ENCODE results near the gene MPO.

MPO gene

GRCh38 chr17:58306131-58306951, 25.6 kb upstream of the MPO start:
- DNase-seq: no peak

DNA sequence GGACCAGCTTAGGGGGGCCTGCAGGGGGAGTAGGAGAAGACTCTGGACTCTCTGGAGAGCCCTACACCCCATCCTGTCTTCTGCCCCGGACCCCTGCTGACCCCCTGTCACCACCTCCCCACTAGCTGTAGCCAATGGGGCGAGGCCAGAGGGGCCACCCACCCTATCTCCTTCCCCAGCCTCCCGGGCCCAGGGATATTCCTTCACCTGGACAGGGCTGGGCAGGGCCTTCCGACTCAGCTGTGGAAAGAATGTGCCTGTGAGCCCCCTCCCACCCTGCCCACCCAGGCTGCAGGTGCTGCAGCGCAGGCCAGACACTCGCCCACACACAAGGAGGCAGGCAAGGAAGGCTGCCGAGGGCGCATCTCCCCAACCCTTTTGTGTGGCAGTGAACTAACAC, 24.9 kb upstream of the MPO start:
- DNase-seq: no peak

DNA sequence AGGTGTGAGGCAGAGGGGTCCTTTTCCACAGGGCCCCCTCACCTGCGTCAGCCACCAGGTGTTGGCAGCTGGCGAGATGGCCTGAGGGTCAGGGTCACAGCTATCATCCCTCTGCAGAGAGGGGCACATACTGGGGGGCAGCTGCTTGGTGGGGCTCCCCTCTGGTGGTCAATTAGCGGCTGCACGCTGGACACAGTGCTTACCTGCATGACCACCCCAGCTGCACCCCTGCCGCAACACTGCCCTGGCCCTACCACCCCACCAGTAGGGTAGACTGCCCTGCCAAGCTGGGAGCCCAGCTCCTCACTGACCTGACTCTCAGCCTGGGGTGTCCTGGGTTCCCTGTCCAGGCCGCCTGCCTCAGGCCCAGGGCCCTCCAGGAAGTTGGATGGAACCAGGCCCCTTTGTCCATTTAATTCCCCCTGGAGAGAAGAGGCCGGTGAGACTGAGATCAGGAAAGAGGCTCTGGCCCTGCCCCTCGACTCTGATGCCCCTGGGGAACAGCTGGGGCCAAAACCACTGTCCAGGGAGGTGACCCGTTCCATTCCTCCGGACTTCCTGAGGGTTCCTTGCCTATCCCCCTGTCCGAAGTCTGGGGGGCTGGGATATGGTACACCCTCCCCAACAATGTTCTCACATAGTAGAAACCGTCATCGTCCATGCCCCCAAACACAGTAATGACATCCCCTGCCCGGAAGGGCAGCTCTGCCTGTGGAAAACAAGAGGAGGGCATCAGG, 24.2 kb upstream of the MPO start:
- no peak for DNase-seq

DNA sequence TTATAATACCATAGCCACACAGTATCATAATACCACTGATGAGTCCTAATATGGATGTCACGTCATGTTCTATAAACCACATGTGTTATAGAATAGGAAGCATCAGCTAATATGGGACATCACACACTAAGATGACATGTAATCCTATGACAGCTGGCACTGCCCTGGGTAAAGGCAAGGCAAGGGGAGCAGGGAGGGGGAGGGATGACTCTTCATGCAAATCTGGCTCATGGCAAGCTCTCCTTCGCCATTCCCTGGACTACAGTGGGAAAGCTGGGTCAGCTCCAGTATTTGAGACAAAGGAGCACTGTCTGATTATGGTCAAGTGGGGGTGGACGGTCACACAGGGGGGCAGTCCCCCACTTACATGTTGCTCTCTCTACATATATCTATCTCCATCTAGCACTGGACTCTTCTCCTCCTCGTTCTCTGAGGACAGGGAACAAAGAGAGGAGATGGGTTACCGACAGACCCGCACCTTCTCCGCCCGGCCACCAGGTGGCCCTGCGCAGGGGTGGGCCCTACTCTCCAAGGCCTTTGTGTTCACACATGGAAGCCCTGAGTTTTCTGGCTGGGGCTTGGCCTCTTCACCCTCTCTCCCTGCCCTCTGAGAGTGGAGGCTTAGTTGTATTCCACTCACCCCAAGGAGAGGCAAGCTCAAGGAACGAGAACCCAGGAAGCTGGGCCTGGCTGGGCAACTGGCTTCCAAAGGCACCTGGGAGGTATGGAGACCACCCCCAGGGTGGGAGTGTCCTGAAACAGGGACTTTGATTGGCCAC, 23.4 kb upstream of the MPO start:
- peak; percentile 75 for DNase-seq

DNA sequence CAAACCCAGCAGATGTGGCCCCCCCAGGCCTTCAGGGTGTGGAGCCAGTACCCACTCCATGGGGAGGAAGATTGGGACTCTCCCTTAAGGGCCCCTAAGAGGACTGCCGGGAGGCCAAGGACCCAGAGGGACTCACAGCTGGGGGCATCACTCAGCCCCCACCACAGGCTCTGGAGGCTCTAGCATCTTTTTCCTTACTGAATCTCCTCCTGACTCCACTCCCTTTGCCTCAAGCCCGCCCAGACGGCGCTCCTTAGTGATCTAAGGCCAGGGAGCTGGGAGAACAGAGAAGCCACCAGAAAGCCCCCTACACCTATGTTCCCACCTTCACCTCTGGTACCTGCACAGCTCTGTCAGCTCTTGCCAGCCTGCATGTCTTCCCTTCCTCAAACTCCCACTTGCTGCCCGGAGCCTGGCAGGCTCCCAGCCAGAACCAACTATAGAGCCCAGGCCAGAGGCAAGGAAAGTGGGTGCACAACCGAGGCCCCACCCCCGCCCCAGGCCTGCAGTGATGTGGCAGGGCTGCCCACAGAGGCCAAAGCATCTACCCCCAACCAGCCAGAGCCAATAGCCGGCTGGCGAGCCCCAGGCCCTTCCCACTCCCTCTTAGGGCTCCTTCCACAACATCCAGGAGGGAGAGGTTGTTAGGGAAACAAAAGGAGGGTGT, 22.3 kb upstream of the MPO start:
- DNase-seq: no peak

GRCh38 chr17:58302171-58302918, 21.6 kb upstream of the MPO start:
- DNase-seq: no peak

DNA sequence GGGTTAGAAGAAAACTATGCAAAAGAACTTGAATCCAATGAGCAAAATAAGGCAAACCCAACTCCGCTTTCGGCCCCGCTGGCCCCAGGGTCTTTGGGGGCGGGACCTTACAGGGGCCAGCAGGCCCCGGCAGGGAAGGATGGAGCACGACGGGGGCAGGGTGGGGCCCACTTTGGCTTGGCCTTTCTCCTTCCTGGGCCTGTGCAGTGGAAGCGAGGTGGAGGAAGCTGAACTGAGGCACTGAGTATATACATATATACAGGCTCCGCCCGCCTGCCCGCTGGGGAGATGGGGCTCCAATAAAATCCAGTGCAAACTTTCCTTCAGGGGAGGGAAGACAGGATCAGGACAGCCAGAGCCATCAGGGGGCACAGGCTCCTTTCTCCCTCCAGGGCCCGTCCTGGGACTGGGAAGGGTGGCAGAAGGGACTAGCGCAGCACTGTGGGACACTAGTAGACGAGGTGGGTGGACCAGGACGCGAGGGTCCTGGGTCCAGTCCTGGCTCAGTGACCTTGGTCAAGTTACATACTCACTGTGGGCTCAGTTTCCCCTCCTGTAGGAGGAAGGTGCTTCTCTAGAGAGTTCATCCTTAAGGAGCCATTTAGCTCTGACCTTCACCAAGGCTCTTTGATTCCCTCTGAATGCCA, 20.9 kb upstream of the MPO start:
- no peak for DNase-seq

DNA sequence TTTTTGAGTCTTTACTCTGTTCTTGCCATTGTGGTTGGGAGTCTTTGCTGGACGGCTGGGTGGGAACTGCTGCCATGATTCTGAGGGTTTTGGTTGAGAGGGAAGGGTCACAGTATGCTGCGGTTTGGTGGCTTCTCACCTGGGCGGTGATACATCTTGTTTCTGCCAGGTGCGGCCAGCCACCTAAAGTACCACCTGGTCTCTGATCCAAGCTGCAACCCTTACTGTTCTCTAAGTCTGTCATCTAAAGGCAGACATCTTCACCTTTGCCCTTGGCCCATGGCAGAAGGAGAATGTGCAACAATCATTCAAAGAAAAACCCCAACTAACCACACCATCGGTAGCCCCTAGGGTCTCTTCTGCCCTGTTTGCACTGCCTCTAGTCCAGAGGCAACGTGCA, 19.6 kb upstream of the MPO start:
- peak; percentile 47 for DNase-seq

GRCh38 chr17:58294034-58294433, 13.3 kb upstream of the MPO start:
- no peak for DNase-seq

DNA sequence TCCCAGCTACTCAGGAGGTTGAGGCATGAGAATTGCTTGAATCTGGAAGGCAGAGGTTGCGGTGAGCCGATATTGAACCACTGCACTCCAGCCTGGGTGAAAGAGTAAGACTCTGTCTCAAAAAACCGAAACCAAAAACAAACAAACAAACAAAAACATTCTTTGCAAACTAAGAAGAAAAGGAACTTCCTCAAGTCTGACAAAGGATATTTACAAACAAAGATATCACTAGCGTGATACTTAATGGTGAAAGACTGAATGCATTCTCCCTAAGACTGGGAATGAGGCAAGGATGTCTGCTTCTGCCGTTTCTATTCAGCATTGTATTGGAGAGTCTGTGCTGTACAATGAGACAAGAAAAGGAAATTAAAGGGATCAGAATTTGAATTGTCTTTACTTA, 10.5 kb upstream of the MPO start:
- no peak for DNase-seq

- peak; percentile 83 for DNase-seq
Measured at GRCh38 chr17:58289869-58290268, 9.1 kb upstream of the MPO start.

- DNase-seq: no peak
Measured at GRCh38 chr17:58285422-58285810, 4.7 kb upstream of the MPO start.

- DNase-seq: no peak
Measured at GRCh38 chr17:58284613-58285421, 4.1 kb upstream of the MPO start.

DNA sequence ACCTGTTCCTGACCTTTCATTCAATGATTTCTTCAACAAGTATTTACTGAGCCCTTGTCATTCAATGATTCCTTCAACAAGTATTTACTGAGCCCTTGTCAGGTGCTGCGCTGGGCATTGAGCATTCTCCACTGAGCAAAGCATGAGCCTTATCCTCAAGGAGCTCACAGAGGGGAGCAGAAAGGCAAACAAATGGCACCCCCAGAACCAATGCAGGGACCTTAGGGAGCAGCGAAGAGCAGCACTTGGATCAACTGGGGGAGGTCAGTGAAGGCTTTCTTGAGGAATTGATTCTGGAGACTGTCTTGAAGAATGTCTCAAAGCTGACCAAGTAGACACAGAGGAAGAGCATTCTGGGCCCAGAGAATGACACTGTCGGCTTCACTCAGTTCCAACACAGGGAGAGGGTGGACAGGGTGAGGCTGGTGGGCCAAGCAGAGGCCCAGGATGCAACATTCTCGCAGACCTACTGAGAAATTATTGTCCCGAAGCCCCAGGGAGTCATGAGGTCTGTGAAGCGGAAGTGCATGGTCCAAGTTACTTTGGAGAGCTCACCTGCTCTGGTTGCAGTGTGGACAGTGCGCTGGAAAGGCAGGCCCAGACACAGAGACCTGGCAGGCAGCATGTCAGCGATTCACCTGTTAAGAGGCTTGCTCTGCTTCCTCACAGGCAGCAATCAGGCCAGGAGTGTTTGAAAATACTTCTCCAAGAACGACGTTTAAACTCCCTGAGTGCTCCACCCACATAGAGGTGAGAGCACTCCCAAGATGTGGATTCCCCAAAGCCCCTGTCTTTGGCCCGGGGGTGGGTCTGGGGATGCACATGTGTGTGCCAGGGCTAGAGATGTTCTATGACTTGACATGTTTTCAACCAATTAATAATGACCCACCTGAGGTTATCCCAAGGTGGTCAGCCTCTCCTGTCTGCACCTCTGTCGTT, 3.2 kb upstream of the MPO start:
- no peak for DNase-seq

DNA sequence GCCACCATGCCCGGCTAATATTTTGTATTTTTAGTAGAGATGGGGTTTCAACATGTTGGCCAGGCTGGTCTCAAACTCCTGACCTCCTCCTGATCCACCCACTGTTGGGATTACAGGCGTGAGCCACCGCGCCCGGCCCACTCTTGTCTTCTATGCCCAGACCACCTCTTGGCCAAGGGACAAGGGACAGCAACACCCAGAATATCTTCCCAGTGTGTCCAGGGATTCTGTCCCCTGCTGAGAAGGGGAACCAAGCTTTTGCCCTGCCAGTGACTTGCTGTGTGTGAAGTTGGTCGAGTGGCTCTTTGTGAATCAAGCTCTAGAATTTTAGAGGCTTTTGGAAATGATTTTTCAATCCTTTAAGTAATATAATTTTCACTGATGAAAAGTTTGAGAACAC, 1.7 kb upstream of the MPO start:
- DNase-seq: no peak

GRCh38 chr17:58281511-58282011, 826 bp upstream of the MPO start:
- DNase-seq: no peak

DNA sequence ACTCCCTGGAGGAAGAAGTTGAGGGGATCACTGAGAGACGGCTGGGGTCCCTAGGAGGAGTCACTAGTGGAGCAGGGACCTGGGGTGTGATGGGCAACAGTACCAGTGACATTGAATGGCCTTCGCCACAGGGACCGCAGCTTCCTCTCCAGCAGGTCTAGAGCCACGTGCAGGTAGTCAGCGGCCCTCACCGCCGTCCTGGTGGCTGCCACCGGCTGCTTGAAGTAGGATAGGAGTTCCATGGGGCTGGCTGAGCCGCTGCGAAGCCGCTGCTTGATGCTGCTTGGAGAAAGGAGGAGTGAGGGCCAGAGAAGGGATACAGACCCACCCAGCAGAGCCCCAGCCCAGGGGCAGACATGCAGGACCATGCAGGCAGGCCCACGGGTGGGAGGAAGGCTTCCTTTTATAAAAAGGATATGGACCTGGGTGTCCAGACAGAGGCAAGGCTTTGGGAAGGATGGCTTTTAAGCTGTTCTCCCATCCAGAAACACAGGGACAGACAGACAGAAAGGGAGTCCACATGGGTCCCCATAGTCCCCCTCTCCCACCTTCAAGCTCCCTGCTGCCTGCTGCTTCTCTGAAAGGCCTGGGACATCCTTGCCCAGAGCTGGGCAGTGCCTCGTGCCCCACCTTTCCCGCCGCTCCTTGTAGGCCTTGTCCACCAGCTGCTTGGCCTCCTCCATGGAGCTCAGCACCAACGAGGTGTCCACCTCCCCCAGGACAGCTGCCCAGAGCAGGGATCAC, 827 bp downstream of the MPO start:
- DNase-seq: peak; percentile 56

DNA sequence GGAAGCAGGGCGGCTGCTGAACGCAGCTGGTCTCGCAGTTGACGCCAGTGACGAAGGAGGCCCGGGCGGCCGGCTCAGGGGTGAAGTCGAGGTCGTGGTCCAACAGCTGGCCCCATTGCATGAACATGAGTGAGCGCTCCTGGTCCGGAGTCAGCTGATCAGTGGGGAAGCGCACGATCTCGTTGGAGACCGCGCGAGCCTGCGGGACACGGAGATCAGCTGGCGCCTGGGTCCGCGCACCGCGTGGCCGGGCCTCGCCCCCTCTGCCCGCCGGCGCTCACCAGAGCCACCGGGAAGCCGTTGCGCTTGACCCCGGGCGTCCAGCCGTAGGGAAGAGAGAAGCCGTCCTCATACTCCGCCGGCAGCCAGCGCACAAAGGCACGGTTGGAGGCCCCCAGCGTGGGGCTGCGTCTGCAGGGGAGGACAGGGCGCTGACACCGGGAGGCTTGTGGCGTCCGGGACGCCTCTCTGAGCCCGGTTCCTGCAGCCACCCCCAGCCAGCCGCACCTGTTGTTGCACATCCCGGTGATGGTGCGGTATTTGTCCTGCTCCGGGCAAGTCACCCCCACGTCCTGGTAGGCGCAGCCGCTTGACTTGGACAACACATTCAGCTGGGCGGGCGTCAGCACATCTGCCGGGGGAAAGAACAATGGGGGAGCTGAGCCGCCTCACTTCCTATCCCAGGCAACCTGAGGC, 1.6 kb downstream of the MPO start:
- no peak for DNase-seq

All from RPMI8226 (cell line).